Retinal pigment epithelial cell (primary cell): Measurements from ENCODE around the gene CPED1.
"Not testable (repeated sequence)": the region's sequence is repeated elsewhere in the genome, so short reads cannot be mapped to it uniquely, and the experiment has no call there.

Source experiments
- DNase-seq: peaks from one replicate; pipeline ENCODE4 v3.0.0-alpha.2; 2010; ENCODE audit warnings: low read depth
- H3K4me3 ChIP-seq: 2 replicates; pipeline ENCODE4 v1.5.1; 2011; ENCODE audit warnings: mild to moderate bottlenecking, low read length, control low read depth, moderate library complexity
- TF ChIP-seq, protein P1 (sequence below): conservative IDR thresholded peaks from 2 replicates; pipeline ENCODE4 v1.5.1; 2011; ENCODE audit warnings: low read depth, low read length, control low read depth, inconsistent platforms

Gene CPED1

DNA sequence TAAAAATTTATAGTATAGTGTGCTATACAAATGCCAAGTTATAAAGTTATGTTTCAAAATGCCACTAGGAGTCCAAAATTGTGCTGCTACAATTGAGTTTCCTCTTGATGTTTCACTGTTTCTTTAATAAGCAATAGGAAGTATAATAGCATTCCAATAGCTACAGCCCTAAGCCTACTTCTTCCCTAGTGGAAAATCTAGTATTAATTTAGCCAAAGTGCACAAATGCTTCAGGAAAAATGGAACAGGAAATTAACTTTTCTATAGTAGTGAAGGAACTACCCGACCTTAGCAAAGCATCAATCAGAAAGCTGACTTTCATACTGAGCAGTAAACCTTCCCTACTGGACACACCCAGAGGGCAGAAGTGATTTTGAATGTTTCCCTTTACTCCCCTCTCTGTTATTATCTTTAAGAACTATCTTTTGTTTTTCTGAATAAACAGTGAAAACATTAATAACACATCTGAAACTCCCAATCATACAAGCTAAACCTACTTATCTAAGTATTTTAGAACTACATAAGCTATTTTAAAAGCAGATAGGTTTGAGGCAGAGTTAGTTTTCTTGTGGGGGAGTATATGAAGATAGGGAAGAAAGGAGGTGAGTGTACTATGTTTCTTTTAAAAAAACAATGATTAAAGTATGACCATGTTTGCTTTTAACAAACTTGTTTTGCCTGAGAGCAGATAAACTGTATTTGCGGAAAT lies 13.7 kb downstream of the CPED1 start:
- no peak overlapping the region for H3K4me3 ChIP-seq
- no peak for DNase-seq
- TF ChIP-seq, protein P1, sequence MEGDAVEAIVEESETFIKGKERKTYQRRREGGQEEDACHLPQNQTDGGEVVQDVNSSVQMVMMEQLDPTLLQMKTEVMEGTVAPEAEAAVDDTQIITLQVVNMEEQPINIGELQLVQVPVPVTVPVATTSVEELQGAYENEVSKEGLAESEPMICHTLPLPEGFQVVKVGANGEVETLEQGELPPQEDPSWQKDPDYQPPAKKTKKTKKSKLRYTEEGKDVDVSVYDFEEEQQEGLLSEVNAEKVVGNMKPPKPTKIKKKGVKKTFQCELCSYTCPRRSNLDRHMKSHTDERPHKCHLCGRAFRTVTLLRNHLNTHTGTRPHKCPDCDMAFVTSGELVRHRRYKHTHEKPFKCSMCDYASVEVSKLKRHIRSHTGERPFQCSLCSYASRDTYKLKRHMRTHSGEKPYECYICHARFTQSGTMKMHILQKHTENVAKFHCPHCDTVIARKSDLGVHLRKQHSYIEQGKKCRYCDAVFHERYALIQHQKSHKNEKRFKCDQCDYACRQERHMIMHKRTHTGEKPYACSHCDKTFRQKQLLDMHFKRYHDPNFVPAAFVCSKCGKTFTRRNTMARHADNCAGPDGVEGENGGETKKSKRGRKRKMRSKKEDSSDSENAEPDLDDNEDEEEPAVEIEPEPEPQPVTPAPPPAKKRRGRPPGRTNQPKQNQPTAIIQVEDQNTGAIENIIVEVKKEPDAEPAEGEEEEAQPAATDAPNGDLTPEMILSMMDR: no peak

DNA sequence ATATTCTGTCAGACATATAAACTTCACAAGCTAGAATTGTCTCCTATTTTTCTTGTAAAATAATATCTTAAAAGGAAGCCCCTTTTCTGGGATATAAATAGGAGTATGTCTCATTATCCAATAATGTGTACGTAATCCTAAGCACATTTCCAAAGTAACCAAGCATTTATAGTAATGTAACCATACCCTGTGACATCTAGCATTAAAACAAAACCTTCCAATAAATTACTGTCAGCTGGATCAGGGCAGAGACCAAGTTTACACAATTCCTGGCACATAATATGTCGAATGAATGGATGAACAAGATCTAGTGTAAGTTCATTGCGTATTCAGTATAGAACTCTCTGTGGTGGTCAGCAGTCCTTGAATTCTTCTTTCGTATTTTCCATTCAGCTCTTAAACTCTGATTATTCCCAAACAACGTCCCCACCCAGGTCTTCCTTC lies 14.3 kb downstream of the CPED1 start:
- TF ChIP-seq, protein P1: no peak
- H3K4me3 ChIP-seq: no peak overlapping the region
- DNase-seq: no peak

DNA sequence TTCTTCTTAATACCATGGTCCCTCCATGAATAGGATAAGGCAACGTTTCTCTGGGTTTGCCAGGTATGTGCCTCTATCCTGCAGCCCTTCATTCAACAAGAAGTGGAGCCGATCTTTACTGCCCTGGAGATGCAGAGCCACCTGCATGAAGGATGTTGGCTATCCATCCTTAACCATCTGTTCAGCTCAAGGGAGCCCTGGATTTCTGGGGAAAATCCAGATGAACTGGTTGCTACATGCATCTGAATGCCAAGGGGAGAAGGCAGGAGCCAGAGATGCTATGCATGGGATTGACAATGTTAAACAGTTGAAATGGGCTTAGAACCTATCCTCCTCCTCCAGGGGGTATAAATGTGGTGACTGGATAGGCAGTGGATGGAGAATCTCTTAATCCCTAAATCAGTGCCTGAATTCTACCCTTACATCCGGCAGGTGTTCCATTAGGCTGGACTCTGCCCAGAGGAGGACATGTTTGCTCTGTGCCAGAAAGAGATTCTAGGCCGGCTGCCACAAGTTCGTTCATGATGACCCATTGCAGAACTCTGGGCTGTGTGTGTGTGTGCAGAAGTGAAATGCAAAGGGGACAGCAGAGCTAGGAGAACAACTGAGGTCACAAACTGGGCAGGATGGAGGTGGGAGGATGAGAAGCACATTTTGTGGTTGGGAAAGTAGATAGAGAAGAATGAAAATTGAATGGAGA lies 15.6 kb downstream of the CPED1 start:
- TF ChIP-seq, protein P1: no peak
- DNase-seq: no peak

DNA sequence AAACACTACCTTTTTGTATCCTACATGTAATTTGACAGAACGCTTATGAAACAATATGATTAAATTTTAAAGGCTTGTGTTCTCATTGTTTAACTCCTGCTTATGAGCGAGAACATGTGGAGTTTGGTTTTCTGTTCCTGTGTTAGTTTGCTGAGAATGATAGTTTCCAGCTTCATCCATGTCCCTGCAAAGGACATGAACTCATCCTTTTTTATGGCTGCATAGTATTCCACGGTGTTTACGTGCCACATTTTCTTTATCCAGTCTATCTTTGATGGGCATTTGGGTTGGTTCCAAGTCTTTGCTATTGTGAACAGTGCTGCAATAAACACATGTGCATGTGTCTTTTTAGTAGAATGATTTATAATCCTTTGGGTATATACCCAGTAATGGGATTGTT lies 16.5 kb downstream of the CPED1 start:
- DNase-seq, H3K4me3 ChIP-seq: not testable (repeated sequence)

More for the DNA sequence above, 15.6 kb downstream of the CPED1 start:
- H3K4me3 ChIP-seq: no peak overlapping the region

DNA sequence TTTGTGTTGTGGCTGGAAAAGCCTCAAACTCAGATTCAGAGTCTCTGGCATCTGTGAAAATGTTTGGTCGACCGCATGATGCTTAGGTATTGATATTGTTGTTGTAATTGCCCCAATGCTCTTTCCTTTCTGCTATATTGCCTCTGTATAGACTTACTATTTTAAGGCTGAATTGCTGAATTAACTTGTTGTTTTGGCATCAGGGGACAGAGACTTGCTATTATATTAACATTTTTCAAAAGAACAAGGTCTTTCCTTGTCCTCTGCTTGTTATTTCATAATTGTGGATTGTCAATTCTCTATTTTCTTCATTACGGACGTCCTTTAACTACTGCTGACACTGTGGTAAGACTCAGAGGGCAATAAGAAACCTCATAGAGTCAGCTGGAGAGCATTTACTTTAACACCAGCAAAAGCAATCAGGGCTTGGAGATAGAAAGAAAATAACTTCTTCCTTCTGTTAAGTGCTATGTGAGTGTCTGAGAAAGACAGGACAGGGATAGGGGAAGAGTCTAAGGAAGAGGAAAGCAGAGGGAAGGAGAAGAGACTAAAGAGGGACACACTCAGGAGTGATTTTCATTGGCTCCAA lies 17.6 kb downstream of the CPED1 start:
- no peak for DNase-seq
- H3K4me3 ChIP-seq: no peak overlapping the region
- TF ChIP-seq, protein P1: no peak

DNA sequence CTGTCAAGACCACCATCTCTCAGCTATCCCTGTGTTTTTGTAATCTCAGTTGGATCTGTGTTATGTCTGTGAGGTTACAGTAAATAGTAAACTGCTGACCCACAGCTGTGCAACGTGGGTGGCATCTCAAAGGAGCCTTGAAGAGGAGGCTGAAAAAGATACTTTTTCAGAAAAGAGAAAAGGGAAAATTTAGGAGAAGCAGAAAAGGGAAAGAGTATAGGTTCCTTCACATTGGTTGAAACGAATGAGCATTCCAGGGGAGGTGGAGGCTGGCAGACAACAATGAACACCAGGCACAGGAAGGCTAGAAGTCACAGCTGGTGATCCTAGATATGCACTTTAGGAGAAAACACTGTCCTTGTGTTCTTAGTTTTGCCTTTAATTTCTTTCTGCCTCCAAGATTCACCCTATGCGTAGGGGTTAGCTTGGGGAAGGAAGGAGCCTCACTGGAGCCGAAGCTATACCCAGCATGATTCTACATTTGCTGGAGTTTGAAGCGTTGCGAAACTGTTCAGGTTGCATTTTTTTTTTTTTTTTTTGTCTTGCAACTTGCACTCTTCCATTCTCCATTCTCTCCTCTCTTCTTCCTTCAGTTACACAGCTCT lies 18.3 kb downstream of the CPED1 start:
- no peak overlapping the region for H3K4me3 ChIP-seq
- no peak for DNase-seq
- TF ChIP-seq, protein P1: no peak

DNA sequence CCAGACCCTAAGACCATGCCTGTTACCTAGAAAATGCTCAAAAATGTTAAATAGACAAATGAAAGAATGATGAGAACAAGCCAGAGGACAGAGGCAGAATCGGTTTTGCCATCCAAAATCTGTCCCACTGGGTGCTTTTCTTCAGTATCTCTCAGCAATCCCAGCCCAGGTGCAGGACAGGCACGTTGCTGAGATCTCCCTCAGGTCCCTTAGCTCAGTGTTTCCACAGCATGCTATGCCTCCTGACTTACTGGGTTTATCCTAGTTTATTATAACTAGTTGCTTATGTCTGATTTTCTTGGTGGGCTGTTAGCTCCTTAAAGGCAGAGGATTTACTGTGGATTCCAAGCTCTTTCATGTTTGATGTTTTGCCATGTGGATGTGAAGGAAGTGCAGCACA lies 20.3 kb downstream of the CPED1 start:
- TF ChIP-seq, protein P1: no peak
- DNase-seq: no peak
- H3K4me3 ChIP-seq: no peak overlapping the region
